NCI-H1930 (cell line): ENCODE results near the gene ZNF497.
"Not testable (repeated sequence)": the region's sequence is repeated elsewhere in the genome, so short reads cannot be mapped to it uniquely, and the experiment has no call there.

Source experiments
- DNase-seq, 2 experiments: peaks; one replicate each; lab custom pipeline; 2025; lab: John Stamatoyannopoulos, UW

The ZNF497 gene

DNA sequence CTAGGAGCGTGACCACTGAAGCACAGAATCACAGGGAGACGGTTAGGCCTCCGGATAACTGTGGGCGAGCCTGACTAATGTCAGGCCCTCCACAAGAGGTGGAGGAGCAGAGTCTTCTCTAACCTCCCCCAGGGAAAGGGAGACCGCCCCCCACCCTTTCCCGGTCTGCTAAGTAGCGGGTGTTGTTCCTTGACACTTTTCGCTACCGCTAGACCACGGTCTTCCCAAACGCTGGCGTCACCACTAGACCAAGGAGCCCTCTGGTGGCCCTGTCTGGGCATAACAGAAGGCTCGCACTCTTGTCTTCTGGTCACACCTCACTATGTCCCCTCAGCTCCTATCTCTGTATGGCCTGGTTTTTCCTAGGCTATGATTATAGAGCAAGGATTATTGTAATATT lies 51.9 kb downstream of the ZNF497 start:
- DNase-seq = not testable (repeated sequence)

- no peak for DNase-seq
These were observed 54.8 kb downstream of the ZNF497 start for GRCh38 chr19:58307736-58308135.

DNA sequence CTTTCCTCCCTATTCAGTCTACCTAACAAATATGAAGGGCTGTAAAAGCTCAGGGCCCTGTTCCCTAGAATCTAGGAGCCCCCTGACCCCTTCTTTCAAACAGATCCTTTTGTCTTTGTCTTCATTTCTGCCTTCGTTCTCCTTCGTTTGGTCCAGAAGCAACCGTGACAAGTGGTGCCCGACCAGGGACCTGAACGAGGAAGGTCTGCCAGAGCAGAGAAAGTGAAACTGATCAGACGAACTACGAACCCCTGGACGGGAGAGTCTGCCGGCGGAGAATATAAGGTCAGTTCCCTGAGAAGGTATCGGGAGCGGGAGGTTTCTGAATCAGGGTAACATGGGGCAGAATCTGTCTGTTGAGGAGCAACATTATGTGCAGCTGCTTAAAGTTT lies 56.6 kb downstream of the ZNF497 start:
- DNase-seq = no peak

DNA sequence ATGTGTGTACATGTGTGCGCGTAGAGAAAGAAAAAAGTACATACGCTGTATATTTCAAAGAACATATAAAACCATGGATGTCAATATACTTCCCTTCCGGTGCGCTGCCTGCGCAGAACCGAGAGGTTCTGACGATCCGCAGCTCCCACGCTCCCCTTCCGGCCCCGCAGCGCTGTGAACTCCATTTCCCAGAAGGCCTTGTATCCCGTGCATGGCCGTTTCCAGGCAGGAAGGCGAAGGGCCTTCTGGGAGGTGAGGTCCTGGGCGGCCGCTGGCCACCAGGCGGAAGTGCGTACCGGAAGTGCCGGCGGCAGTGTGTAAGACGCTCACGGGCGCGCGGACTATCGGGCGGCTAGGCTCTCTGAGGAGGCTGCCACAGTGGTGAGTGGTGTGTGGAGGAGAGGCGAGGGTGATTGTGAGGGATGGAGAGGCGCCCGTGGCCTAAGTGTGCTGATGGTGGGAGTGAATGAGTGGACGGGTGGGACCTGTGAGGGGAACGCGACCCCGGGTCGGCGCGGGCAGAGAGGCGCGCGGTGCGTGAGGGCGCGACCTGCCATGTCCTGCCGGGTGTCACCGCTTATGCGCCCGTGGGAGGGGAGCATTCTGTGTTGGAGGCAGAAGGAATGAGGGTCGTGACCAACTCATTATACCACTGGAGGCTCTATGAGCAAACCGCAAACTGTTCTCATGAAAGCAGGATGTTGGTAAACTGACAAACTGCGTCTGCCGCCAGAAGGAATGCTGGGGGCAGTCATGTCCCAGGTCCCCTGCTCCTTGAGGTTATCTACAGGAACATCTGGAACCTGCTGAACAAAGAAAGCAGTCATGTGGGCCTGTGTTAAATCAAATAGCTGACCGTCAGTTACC lies 57.3 kb downstream of the ZNF497 start, which contains the start of gene ERVK3-1:
Gene ERVK3-1, plus strand, starts transcription at position 313 of the 867 bp plus-strand sequence. CDS start 6,792 bp downstream, outside the sequence.
- DNase-seq = peak; percentile 97 to 98

GRCh38 chr19:58304748-58305064 lies 57.8 kb downstream of the ZNF497 start:
- no peak for DNase-seq
